Measurements from ENCODE around the gene PIP4K2A. TPM values are rescaled to one million over a fixed set of nuclear protein-coding genes. Genes with fewer than 3 reads are reported as not detected.

The PIP4K2A gene
- total and polyA plus RNA-seq, 2 of the 8 experiments (the other 6 are each of a cell fraction or from before 2014, with no cell fraction given), result 19.0 to 60.9 TPM

- POLR2A ChIA-PET (ENCODE audit: partially characterized antibody), result no interaction called here
- no peak overlapping the region for H2AFZ ChIP-seq (ENCODE audit: low read length)
- TF ChIP-seq, protein P1, sequence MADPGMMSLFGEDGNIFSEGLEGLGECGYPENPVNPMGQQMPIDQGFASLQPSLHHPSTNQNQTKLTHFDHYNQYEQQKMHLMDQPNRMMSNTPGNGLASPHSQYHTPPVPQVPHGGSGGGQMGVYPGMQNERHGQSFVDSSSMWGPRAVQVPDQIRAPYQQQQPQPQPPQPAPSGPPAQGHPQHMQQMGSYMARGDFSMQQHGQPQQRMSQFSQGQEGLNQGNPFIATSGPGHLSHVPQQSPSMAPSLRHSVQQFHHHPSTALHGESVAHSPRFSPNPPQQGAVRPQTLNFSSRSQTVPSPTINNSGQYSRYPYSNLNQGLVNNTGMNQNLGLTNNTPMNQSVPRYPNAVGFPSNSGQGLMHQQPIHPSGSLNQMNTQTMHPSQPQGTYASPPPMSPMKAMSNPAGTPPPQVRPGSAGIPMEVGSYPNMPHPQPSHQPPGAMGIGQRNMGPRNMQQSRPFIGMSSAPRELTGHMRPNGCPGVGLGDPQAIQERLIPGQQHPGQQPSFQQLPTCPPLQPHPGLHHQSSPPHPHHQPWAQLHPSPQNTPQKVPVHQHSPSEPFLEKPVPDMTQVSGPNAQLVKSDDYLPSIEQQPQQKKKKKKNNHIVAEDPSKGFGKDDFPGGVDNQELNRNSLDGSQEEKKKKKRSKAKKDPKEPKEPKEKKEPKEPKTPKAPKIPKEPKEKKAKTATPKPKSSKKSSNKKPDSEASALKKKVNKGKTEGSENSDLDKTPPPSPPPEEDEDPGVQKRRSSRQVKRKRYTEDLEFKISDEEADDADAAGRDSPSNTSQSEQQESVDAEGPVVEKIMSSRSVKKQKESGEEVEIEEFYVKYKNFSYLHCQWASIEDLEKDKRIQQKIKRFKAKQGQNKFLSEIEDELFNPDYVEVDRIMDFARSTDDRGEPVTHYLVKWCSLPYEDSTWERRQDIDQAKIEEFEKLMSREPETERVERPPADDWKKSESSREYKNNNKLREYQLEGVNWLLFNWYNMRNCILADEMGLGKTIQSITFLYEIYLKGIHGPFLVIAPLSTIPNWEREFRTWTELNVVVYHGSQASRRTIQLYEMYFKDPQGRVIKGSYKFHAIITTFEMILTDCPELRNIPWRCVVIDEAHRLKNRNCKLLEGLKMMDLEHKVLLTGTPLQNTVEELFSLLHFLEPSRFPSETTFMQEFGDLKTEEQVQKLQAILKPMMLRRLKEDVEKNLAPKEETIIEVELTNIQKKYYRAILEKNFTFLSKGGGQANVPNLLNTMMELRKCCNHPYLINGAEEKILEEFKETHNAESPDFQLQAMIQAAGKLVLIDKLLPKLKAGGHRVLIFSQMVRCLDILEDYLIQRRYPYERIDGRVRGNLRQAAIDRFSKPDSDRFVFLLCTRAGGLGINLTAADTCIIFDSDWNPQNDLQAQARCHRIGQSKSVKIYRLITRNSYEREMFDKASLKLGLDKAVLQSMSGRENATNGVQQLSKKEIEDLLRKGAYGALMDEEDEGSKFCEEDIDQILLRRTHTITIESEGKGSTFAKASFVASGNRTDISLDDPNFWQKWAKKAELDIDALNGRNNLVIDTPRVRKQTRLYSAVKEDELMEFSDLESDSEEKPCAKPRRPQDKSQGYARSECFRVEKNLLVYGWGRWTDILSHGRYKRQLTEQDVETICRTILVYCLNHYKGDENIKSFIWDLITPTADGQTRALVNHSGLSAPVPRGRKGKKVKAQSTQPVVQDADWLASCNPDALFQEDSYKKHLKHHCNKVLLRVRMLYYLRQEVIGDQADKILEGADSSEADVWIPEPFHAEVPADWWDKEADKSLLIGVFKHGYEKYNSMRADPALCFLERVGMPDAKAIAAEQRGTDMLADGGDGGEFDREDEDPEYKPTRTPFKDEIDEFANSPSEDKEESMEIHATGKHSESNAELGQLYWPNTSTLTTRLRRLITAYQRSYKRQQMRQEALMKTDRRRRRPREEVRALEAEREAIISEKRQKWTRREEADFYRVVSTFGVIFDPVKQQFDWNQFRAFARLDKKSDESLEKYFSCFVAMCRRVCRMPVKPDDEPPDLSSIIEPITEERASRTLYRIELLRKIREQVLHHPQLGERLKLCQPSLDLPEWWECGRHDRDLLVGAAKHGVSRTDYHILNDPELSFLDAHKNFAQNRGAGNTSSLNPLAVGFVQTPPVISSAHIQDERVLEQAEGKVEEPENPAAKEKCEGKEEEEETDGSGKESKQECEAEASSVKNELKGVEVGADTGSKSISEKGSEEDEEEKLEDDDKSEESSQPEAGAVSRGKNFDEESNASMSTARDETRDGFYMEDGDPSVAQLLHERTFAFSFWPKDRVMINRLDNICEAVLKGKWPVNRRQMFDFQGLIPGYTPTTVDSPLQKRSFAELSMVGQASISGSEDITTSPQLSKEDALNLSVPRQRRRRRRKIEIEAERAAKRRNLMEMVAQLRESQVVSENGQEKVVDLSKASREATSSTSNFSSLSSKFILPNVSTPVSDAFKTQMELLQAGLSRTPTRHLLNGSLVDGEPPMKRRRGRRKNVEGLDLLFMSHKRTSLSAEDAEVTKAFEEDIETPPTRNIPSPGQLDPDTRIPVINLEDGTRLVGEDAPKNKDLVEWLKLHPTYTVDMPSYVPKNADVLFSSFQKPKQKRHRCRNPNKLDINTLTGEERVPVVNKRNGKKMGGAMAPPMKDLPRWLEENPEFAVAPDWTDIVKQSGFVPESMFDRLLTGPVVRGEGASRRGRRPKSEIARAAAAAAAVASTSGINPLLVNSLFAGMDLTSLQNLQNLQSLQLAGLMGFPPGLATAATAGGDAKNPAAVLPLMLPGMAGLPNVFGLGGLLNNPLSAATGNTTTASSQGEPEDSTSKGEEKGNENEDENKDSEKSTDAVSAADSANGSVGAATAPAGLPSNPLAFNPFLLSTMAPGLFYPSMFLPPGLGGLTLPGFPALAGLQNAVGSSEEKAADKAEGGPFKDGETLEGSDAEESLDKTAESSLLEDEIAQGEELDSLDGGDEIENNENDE (IDR thresholded peaks at IDR 0.05; ENCODE audit: insufficient replicate concordance, low read length), result no peak
- TF ChIP-seq SP1 (IDR thresholded peaks at IDR 0.05; ENCODE audit: low read depth, low read length), result no peak
Measured at GRCh38 chr10:22760025-22760424, 45.6 kb upstream of the PIP4K2A start.

More at GRCh38 chr10:22760025-22760424, 45.6 kb upstream of the PIP4K2A start:
- H3K27me3 ChIP-seq (replicated peaks in 1 of 4; ENCODE audit: control insufficient read depth in 3 of 4, extremely low read depth in 1 of 4, insufficient read depth in 3 of 4, low read length in 3 of 4), result no peaks in the 10 kb centered on the region
- H4K8ac ChIP-seq (ENCODE audit: extremely low read depth, insufficient read depth, low read length), result no peak overlapping the region
- H3K4me1 ChIP-seq (replicated peaks in 1 of 4; ENCODE audit: control insufficient read depth in 3 of 4, insufficient read depth in 4 of 4, low read length in 3 of 4), result 0 out of 7 replicates have a peak, but pooled peaks cover 0 to 3% (median 0%) of the 10 kb centered on the region in 4 experiments
- H3K4ac ChIP-seq (replicated peaks; ENCODE audit: insufficient read length, low read depth, low read length), result no peak overlapping the region
- H2BK20ac ChIP-seq (ENCODE audit: low read length), result no peak overlapping the region
- no peak overlapping the region for H2BK120ac ChIP-seq (replicated peaks; ENCODE audit: low read depth, low read length)
- no peak overlapping the region for H3K14ac ChIP-seq (ENCODE audit: insufficient read length)
- H4K5ac ChIP-seq (ENCODE audit: insufficient read length, low read depth, low read length), result no peak overlapping the region
- no peak overlapping the region for H3K9ac ChIP-seq (replicated peaks in 1 of 4; ENCODE audit: extremely low read depth in 1 of 4, low read depth in 3 of 4, low read length in 3 of 4)
- no peaks in the 10 kb centered on the region for H4K20me1 ChIP-seq (replicated peaks in 1 of 2; ENCODE audit: control insufficient read depth in 1 of 2, insufficient read depth in 2 of 2, low read length in 2 of 2)
- no peaks in the 10 kb centered on the region for H3K79me1 ChIP-seq (ENCODE audit: low read depth, low read length)
- no peak overlapping the region for H3K18ac ChIP-seq (ENCODE audit: extremely low read depth, low read length)
- no peak overlapping the region for H3K27ac ChIP-seq (ENCODE audit: low read depth, low read length)
- no peak overlapping the region for H3K4me3 ChIP-seq (ENCODE audit: extremely low read depth in 1 of 4, insufficient read depth in 2 of 4, low read depth in 3 of 4, low read length in 4 of 4)
- FAIRE-seq, result no peak
- no peak overlapping the region for H2AK5ac ChIP-seq (ENCODE audit: low read depth, low read length)
- no peak overlapping the region for H2BK12ac ChIP-seq (ENCODE audit: low read depth, low read length)
- no peaks in the 10 kb centered on the region for H3K36me3 ChIP-seq (ENCODE audit: control insufficient read depth in 2 of 4, insufficient read depth in 4 of 4, low read length in 3 of 4)
- H2BK5ac ChIP-seq (ENCODE audit: low read depth, low read length), result no peak overlapping the region
- H3K56ac ChIP-seq (replicated peaks; ENCODE audit: insufficient read length, low read depth, low read length), result no peak overlapping the region
- no peaks in the 10 kb centered on the region for H3K23me2 ChIP-seq (ENCODE audit: low read depth, low read length)
- no peak overlapping the region for H2BK15ac ChIP-seq (ENCODE audit: low read length)
- H3K4me2 ChIP-seq (ENCODE audit: insufficient read depth in 1 of 2, low read depth in 2 of 2, low read length in 2 of 2), result no peak overlapping the region
- CTCF ChIA-PET (ENCODE audit: partially characterized antibody), result no interaction called here
- H3K79me2 ChIP-seq (ENCODE audit: control insufficient read depth in 1 of 2, insufficient read depth in 2 of 2, low read length in 2 of 2), result no peaks in the 10 kb centered on the region
- no peaks in the 10 kb centered on the region for H3K9me3 ChIP-seq (ENCODE audit: insufficient read depth in 2 of 2, low read depth in 1 of 2, low read length in 1 of 2)
- H4K91ac ChIP-seq (replicated peaks; ENCODE audit: insufficient read length, low read length), result no peak overlapping the region
- no peak overlapping the region for H3K23ac ChIP-seq (ENCODE audit: insufficient read length)
- DNase-seq (ENCODE audit: low read depth in 1 of 2, low spot score in 2 of 2), result no peak

Measured in H1 (cell line).